GM20431 (cell line): Measurements from ENCODE around the gene ITGB4.

Source experiments
- in situ Hi-C: fragments of 300-500 bp; cut with MseI, MboI; formaldehyde crosslinking; loops from one replicate; pipeline ENCODE4 v1.15.0; 2020; ENCODE audit warnings: low sequenced_read_pairs; ENCODE audit not compliant: unreplicated experiment

ITGB4 gene

GRCh38 chr17:75720656-75721462 lies at the start of gene ITGB4:
Gene ITGB4 (plus strand): TSS chr17:75721459. CDS start chr17:75724704, 3,245 bp downstream.
- in situ Hi-C loops, result no loop called here

GRCh38 chr17:75672011-75672410 lies 49.2 kb upstream of the ITGB4 start:
- in situ Hi-C loops, result loop anchor here (10.0 kb wide), 1 partner anchor 73 kb away; no protein-coding TSS in a partner anchor

- in situ Hi-C loops, result loop anchor here (10.0 kb wide), 1 partner anchor 71 kb away; no protein-coding TSS in a partner anchor
These were observed 47.8 kb upstream of the ITGB4 start for GRCh38 chr17:75673487-75673886.

GRCh38 chr17:75676461-75676860 lies 44.8 kb upstream of the ITGB4 start:
- in situ Hi-C loops, result loop anchor here (10.0 kb wide), 1 partner anchor 68 kb away; no protein-coding TSS in a partner anchor

GRCh38 chr17:75679706-75680211 lies 41.5 kb upstream of the ITGB4 start:
- in situ Hi-C loops, result loop anchor here (10.0 kb wide), 1 partner anchor 65 kb away; no protein-coding TSS in a partner anchor

- in situ Hi-C loops, result no loop called here
These were observed 40.8 kb upstream of the ITGB4 start for GRCh38 chr17:75680431-75680830.

GRCh38 chr17:75681289-75681688 lies 40.0 kb upstream of the ITGB4 start:
- in situ Hi-C loops, result no loop called here

GRCh38 chr17:75683583-75683982 lies 37.7 kb upstream of the ITGB4 start:
- in situ Hi-C loops, result no loop called here

GRCh38 chr17:75684249-75684648 lies 37.0 kb upstream of the ITGB4 start:
- in situ Hi-C loops, result no loop called here

- in situ Hi-C loops, result no loop called here
These were observed 36.3 kb upstream of the ITGB4 start for GRCh38 chr17:75684924-75685323.

- in situ Hi-C loops, result no loop called here
These were observed 35.8 kb upstream of the ITGB4 start for GRCh38 chr17:75685499-75685898.

GRCh38 chr17:75688209-75688825 lies 32.9 kb upstream of the ITGB4 start:
- in situ Hi-C loops, result no loop called here

- in situ Hi-C loops, result no loop called here
These were observed 31.8 kb upstream of the ITGB4 start for GRCh38 chr17:75689441-75689873.

GRCh38 chr17:75691371-75691791 lies 29.9 kb upstream of the ITGB4 start:
- in situ Hi-C loops, result no loop called here

GRCh38 chr17:75691801-75692626 lies 29.2 kb upstream of the ITGB4 start:
- in situ Hi-C loops, result no loop called here

GRCh38 chr17:75692976-75693375 lies 28.3 kb upstream of the ITGB4 start:
- in situ Hi-C loops, result no loop called here

- in situ Hi-C loops, result no loop called here
These were observed 27.5 kb upstream of the ITGB4 start for GRCh38 chr17:75693500-75694481.

- in situ Hi-C loops, result no loop called here
These were observed 26.7 kb upstream of the ITGB4 start for GRCh38 chr17:75694536-75694935.
